Measurements from ENCODE around the gene ANO4. TPM values are rescaled to one million over a fixed set of nuclear protein-coding genes. Genes with fewer than 3 reads are reported as not detected.
"Not testable (repeated sequence)": the region's sequence is repeated elsewhere in the genome, so short reads cannot be mapped to it uniquely, and the experiment has no call there.

Gene ANO4
- total and polyA plus RNA-seq, 2 donors, result 1.1 to 3.5 TPM

DNA sequence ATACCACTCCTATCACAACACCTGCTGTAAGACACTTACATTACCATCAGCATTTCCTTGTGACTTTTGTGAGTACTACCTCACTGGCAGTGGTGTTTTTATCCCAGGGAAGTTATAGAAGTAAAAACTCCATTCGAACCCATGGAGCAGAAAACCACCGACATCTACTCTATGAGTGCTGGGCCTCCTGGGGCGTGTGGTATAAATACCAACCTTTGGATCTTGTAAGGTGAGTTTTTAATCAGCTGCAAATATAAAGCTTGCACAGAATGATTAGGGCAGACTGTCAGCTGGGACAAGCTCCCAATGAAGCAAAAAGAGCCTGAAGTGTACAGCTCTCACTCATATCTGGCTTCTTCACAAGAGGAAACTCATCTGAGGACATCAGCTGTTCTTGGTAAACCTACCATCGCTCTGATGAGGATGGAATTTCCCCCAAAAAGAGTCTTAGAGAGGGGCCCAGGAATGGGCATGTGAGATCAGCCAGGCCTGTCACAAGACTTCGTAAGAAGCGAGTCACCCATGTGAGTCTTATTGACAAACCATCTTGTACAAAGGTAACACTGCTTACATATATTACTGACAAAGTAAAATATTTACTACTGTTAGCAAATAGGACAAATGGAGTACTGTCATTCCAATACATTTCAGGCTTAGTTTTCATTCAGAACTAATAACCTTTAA lies 245.4 kb downstream of the ANO4 start:
- no peak for DNase-seq (ENCODE audit: extremely low spot score)
- no peak overlapping the region for H3K4me3 ChIP-seq (ENCODE audit: low read depth, low read length)
- no peak overlapping the region for H3K27ac ChIP-seq (ENCODE audit: low read depth)
- no peaks in the 10 kb centered on the region for H3K36me3 ChIP-seq (ENCODE audit: insufficient read depth)
- H3K4me1 ChIP-seq (ENCODE audit: insufficient read depth), result no peaks in the 10 kb centered on the region
- 91% methylated on average over 6 of the region's 6 CpGs for WGBS

DNA sequence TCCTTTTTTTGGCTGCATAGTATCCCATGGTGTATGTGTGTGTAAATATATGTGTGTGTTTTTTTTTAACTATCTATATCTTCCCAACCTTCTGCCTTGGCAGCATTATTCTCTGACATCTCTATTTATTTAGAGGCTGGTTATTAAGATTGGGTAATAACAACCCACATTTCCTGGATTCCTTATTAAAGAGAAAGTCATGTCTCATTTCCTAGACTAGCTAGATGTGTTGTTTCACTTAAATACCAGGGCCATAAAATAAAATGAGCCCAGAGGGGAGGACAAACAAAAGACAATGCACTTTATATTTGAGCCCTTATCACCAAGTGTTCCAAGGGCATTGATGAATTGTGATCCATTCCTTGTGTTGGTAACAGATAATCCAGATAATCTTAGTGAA lies 246.4 kb downstream of the ANO4 start:
- no peaks in the 10 kb centered on the region for H3K36me3 ChIP-seq (ENCODE audit: insufficient read depth)
- no peak overlapping the region for H3K27ac ChIP-seq (ENCODE audit: low read depth)
- H3K4me1 ChIP-seq (ENCODE audit: insufficient read depth), result no peaks in the 10 kb centered on the region
- H3K4me3 ChIP-seq (ENCODE audit: low read depth, low read length), result no peak overlapping the region
- DNase-seq (ENCODE audit: extremely low spot score), result no peak

- Histone ChIP-seq H3K36me3 (ENCODE audit: insufficient read depth) (no peaks in the 10 kb centered on the region), H3K27ac (ENCODE audit: low read depth) (no peak overlapping the region), H3K4me3 (ENCODE audit: low read depth, low read length) (no peak overlapping the region), H3K4me1 (ENCODE audit: insufficient read depth) (no peaks in the 10 kb centered on the region)
- no peak for DNase-seq (ENCODE audit: extremely low spot score)
- WGBS, result 89% methylated on average over 8 of the region's 8 CpGs
Observed at GRCh38 chr12:101042211-101042610, 247.6 kb downstream of the ANO4 start.

DNA sequence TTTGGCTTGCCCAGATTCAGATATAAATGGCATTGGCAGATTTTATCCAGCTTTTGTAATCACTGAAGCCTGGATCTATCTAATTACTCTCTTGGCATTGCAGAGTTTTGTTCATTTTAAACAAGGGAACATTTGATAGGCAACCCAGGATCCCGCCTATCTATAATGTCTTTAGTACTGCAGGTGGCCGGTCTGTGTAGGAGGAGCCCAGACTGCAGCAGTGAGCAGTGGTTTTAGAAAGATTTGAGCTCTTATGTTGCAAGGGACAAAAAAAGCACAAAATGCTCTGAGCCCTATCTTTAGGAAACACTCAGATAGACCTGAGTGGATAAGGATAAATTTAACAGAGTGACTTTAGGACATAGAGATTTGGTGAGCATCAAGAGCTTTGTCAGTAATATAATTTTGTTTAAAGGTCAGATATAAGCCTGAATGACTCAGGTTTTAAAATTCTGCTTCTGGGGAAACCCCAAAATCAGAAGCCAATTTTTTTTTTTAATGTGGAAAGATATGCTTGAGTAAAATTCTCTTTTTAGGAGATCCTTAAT lies 250.0 kb downstream of the ANO4 start:
- Histone ChIP-seq H3K36me3 (ENCODE audit: insufficient read depth) (no peaks in the 10 kb centered on the region), H3K4me1 (ENCODE audit: insufficient read depth) (no peaks in the 10 kb centered on the region), H3K4me3 (ENCODE audit: low read depth, low read length) (no peak overlapping the region), H3K27ac (ENCODE audit: low read depth) (no peak overlapping the region)
- no peak for DNase-seq (ENCODE audit: extremely low spot score)
- WGBS, result 48% methylated on average over 2 of the region's 2 CpGs

DNA sequence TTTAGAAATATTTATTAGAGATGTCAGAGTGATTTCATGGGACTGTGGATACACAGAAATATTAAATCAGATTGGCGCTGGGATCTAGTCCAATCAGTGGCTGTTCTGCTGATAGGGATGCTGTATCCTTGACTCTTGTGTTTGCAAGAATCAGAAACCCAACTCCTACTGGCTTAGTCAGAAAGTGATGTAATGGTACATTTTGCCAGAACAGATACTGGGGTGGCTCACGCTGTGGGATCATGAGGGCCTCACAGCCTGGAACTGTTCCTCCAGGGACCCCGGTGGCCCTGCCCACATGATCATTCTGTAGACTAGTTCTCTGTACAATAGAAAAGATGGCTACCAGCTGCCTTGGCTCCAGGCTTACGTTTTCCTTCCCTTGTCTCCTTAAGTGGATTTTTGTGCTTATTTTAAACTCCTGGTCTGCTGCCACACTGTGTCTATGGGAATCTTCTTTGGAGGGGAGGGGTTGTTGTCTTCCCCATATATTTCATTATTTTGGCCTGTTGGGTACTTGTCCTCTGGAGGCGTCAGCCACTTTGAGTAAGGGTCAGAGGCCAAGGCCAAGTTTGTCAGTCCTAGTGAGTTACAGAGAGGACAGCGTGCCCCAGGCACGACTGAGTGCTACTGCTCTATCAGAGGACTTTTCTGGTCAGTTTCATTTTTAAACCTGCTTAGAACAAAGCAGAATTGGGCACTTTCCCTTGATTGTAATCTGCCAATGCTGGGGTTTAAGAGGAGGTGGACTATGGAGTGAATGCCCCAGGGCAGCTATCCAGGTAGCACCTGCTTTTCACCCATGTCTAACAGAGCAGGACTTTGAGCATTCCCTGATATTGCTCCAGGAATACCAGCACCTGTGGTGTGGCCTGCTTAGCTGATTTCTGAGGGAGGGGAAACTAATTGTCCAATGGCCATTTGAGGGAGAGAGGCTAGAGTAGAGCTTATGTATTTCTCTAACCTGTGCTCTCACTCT lies 251.2 kb downstream of the ANO4 start:
- Histone ChIP-seq H3K4me3 (ENCODE audit: low read depth, low read length) (no peak overlapping the region), H3K27ac (ENCODE audit: low read depth) (no peak overlapping the region), H3K4me1 (ENCODE audit: insufficient read depth) (no peaks in the 10 kb centered on the region), H3K36me3 (ENCODE audit: insufficient read depth) (no peaks in the 10 kb centered on the region)
- no peak for DNase-seq (ENCODE audit: extremely low spot score)
- WGBS, result 36% methylated on average over 7 of the region's 7 CpGs

DNA sequence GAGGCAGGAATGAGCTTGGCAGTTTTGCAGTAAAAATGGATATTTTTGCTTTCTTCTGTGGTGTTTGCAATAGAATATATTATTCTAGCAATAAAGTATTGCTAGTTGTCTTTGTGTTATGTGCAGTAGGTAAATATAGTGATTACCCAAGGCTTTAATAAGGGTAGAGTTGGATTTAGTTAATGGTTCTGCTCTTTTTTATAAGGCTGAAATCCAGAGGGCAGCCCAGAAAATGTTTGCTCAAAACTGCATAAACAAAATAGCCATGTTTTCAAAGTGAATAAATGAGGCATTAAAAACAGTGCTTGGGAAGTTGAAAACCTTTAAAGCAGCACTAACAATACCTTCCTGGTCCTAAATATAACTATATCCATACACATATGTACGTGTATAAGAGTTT lies 253.1 kb downstream of the ANO4 start:
- no peaks in the 10 kb centered on the region for H3K4me1 ChIP-seq (ENCODE audit: insufficient read depth)
- no peaks in the 10 kb centered on the region for H3K36me3 ChIP-seq (ENCODE audit: insufficient read depth)
- H3K4me3 ChIP-seq (ENCODE audit: low read depth, low read length), result no peak overlapping the region
- WGBS, result 62% methylated on average over 1 of the region's 1 CpG
- no peak overlapping the region for H3K27ac ChIP-seq (ENCODE audit: low read depth)
- no peak for DNase-seq (ENCODE audit: extremely low spot score)

- Histone ChIP-seq H3K27ac (ENCODE audit: low read depth) (no peak overlapping the region), H3K4me3 (ENCODE audit: low read depth, low read length) (no peak overlapping the region), H3K4me1 (ENCODE audit: insufficient read depth) (no peaks in the 10 kb centered on the region), H3K36me3 (ENCODE audit: insufficient read depth) (no peaks in the 10 kb centered on the region)
- 0% methylated on average over 1 of the region's 1 CpG for whole genome bisulfite sequencing
- DNase-seq (ENCODE audit: extremely low spot score), result no peak
Observed at GRCh38 chr12:101050631-101051030, 256.1 kb downstream of the ANO4 start.

DNA sequence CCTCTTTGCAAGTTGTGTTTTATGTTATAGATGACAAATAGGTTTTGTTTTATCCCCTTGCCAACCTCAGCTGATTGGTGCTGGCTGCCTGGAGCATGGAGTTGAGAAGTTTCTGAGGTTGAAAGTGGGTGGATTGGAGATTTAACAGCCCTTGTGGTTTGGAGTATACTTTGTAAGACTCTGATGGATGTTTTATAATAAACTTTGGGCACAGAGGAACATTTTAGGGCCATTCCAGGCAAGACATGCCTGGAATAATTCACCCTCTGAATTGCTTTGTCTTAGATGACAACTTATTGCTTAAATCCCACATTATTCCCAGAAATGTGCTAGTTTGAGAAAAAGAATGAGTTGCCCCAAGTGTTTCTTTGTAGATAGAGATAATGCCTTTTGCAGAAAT lies 256.6 kb downstream of the ANO4 start:
- H3K27ac ChIP-seq (ENCODE audit: low read depth), result no peak overlapping the region
- no peaks in the 10 kb centered on the region for H3K36me3 ChIP-seq (ENCODE audit: insufficient read depth)
- DNase-seq (ENCODE audit: extremely low spot score), result no peak
- no peaks in the 10 kb centered on the region for H3K4me1 ChIP-seq (ENCODE audit: insufficient read depth)
- no peak overlapping the region for H3K4me3 ChIP-seq (ENCODE audit: low read depth, low read length)

- no peak for DNase-seq (ENCODE audit: extremely low spot score)
- Histone ChIP-seq H3K4me1 (ENCODE audit: insufficient read depth) (no peaks in the 10 kb centered on the region), H3K27ac (ENCODE audit: low read depth) (peak overlapping the region; percentile 50), H3K4me3 (ENCODE audit: low read depth, low read length) (no peak overlapping the region), H3K36me3 (ENCODE audit: insufficient read depth) (no peaks in the 10 kb centered on the region)
- WGBS, result 29% methylated on average over 8 of the region's 8 CpGs
Observed at GRCh38 chr12:101051901-101052550, 257.4 kb downstream of the ANO4 start.

DNA sequence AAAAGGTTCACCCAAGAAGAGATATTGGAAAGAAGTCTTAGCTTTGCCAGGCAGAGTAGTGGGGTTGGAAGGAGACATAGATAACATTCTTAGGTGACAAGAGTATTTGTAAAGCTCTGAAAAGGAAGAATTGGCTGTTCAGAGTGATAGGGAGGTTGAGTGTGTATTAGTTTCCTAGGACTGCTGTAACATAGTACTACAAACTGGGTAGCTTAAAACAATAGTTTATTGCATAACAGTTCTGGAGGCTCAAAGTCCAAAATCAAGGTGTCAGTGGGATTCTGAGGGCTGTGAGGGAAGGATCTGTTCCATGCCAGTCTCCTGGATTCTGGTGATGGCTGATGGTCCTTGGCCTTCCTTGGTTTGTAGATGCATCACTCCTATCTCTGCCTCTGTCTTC lies 258.6 kb downstream of the ANO4 start:
- DNase-seq (ENCODE audit: extremely low spot score), result no peak
- H3K4me1 ChIP-seq (ENCODE audit: insufficient read depth), result no peaks in the 10 kb centered on the region
- no peak overlapping the region for H3K27ac ChIP-seq (ENCODE audit: low read depth)
- H3K4me3 ChIP-seq (ENCODE audit: low read depth, low read length), result no peak overlapping the region
- H3K36me3 ChIP-seq (ENCODE audit: insufficient read depth), result no peaks in the 10 kb centered on the region

GRCh38 chr12:101055940-101056339 lies 261.4 kb downstream of the ANO4 start:
- no peaks in the 10 kb centered on the region for H3K4me1 ChIP-seq (ENCODE audit: insufficient read depth)
- H3K36me3 ChIP-seq (ENCODE audit: insufficient read depth), result no peaks in the 10 kb centered on the region
- H3K4me3 ChIP-seq (ENCODE audit: low read depth, low read length), result no peak overlapping the region
- H3K27ac ChIP-seq (ENCODE audit: low read depth), result no peak overlapping the region
- DNase-seq (ENCODE audit: extremely low spot score), result no peak

GRCh38 chr12:101062508-101062907 lies 267.9 kb downstream of the ANO4 start:
- not testable (repeated sequence) for H3K4me1 ChIP-seq (ENCODE audit: insufficient read depth); H3K27ac ChIP-seq (ENCODE audit: low read depth); H3K36me3 ChIP-seq (ENCODE audit: insufficient read depth); DNase-seq (ENCODE audit: extremely low spot score); H3K4me3 ChIP-seq (ENCODE audit: low read depth, low read length)
- WGBS, result 83% methylated on average over 4 of the region's 4 CpGs

- WGBS, result 88% methylated on average over 5 of the region's 5 CpGs
- H3K4me3 ChIP-seq (ENCODE audit: low read depth, low read length), result no peak overlapping the region
Observed at GRCh38 chr12:101064721-101065120, 270.1 kb downstream of the ANO4 start.

DNA sequence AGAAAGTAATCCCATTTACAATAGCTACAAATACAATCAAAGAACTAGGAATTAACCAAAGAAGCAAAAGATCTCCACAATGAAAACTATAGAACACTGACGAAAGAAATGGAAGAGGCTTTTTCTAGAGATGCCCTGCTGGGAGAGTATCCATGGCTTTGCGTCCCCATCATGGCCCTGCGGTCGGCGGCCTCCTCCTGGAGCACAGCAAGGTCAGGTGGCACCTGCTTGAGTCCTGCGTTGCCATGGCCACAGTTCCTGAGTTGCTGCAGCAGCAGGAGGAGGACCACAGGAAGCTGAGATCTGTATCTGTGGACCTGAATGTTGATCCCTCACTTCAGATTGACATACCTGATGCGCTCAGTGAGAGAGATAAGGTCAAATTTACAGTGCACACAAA lies 271.9 kb downstream of the ANO4 start:
- Histone ChIP-seq H3K4me3 (ENCODE audit: low read depth, low read length) (no peak overlapping the region), H3K4me1 (ENCODE audit: insufficient read depth) (no peaks in the 10 kb centered on the region), H3K36me3 (ENCODE audit: insufficient read depth) (no peaks in the 10 kb centered on the region), H3K27ac (ENCODE audit: low read depth) (no peak overlapping the region)
- 91% methylated on average over 7 of the region's 7 CpGs for WGBS
- DNase-seq (ENCODE audit: extremely low spot score), result no peak

More at GRCh38 chr12:101064721-101065120, 270.1 kb downstream of the ANO4 start:
- H3K4me1 ChIP-seq (ENCODE audit: insufficient read depth), result no peaks in the 10 kb centered on the region
- no peaks in the 10 kb centered on the region for H3K36me3 ChIP-seq (ENCODE audit: insufficient read depth)
- DNase-seq (ENCODE audit: extremely low spot score), result no peak
- no peak overlapping the region for H3K27ac ChIP-seq (ENCODE audit: low read depth)

Measured in urinary bladder (tissue), 4 donors.